Glomerular endothelial cell (primary cell): Measurements from ENCODE around the gene MYLK4. TPM values are rescaled to one million over a fixed set of nuclear protein-coding genes. Genes with fewer than 3 reads are reported as not detected.
A peak's percentile ranks its signal among the peaks of the same experiment; 100 is the strongest.
"Not testable (repeated sequence)": the region's sequence is repeated elsewhere in the genome, so short reads cannot be mapped to it uniquely, and the experiment has no call there.

ENCODE experiments used
- DNase-seq: peaks from one replicate; pipeline ENCODE4 v3.0.0-alpha.2; 2011; ENCODE audit warnings: low read depth, low spot score; ENCODE audit errors: extremely low read depth
- total RNA-seq: library from RNA; depleted of rRNA; stranded (reverse); fragments of >200 nt; gene quantifications from 2 replicates; pipeline ENCODE4 v1.2.3, GENCODE V29; 2015

The MYLK4 gene
- total RNA-seq, 1 donor from 2014 or later: 0.35 TPM

DNA sequence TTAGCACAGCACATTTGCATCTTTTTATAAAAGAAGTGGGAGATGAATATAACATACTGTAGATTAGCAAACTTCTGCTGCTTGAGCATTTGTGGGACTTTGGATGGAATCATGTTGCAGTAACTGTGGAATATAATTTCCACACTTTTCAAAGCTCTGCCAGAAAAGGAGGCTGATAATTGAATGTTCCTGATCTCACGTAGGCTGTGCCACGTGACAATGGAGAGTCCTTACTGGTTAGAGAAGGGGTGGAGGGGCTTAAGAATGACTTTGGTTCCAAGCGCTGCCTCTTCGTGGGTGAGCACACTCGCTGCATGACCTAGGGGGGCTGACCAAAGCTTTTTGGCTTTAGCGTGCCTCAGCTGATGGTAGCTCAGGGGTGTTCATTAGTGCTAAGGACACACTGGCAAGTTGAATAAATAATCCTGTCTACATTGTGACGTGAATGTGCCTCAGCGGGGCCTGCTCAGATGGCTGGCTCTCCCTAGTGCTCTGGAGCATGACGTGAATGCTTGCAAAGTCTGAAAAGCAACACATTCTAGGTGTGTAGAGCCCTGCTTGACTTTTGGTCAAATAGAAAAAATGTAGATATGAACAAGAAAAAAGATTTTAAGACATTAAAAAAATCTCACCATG, 29.5 kb upstream of the MYLK4 start:
- no peak for DNase-seq

DNA sequence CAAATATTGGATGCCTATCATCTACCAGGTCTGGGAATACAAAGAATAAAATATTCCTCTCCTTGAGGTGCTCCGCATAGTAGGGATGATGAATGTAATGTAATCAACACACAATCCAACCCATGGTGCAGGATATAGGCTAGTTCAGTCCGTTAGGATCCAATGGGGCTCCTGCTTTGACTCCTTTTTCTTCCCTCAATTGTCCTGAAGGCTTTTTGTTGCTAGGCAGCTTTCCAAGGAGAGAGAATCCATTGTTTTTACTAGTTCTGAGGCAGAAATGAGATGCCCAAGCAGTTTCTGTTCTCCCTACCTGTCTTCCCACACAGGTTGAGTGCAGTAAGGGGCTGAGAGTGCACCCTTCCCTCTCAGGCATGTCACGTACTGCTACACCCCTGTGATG, 26.5 kb upstream of the MYLK4 start:
- no peak for DNase-seq

DNA sequence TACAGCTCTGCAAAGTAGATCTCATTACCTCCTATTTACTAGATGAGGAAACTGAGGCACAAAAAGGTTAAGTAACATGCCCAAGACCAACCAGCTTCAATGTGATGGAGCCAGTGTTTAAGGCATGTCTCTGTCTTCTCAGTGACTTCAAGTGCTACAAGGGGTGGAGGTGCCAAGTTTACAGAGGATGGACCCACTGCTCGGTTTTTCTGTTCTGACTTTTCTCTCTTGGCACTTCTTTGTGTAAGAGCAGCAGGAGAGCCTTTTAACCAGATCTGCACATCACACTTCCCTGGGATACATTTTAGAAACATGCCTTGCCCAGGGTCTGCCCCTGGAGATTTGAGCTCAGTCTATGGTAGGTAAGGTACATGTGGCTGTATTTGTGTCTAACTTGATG, 24.3 kb upstream of the MYLK4 start:
- DNase-seq: no peak

DNA sequence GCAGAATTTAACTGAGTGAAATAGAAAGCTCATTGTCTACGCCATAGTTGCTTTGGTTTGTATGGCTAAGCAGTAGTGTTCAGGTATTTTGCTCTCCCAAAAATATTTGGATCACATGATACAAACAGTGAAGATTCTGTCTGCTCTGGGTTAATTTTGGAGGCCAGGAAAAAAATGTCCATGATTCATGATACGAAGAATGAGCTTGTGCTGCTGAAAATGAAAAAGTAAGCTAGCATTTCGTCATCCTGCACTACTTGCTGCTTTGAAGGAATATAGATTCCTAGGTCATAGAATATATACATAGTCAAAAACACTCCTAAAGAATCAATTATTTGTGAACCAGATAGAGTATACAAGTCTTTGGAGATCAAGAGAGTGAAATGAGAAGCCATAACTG, 22.7 kb upstream of the MYLK4 start:
- DNase-seq: no peak

DNA sequence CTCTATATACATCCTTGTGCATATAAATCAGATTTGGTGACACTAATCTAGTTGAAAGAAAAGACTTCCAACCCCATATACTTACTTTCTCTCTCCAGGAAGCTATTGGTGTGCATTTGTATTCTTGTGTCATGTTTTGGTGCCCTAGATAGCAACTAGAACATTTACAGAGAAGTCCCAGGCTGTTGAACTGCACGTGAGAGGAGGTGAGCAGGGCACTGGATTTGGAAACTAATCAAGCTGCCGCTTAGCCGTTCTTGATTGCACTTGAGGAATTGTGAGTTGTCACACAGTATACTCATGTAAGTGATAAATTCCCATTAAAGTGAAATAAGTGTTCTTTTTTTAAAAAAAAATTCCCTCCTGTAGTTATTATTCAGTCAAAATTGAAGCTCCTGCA, 22.1 kb upstream of the MYLK4 start:
- DNase-seq: no peak

DNA sequence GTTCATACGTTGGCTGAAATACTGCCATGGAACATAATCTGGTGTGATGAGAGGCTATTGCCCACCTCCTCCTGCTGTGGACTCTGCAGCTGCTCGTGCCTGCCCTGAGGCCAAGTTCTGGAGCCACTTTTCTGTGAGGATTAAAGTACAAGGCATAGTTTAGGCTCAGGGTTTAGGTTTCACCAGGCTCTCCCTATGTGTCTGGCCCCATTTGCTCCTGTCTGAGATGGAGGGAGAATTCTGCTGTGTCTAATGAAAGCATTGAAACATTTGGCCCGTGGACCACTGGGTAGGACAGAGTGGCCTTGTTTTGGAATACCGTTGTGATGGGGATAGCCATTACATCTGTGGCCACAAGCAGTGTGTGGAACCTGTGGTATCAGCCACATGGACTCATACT, 20.4 kb upstream of the MYLK4 start:
- DNase-seq: no peak

DNA sequence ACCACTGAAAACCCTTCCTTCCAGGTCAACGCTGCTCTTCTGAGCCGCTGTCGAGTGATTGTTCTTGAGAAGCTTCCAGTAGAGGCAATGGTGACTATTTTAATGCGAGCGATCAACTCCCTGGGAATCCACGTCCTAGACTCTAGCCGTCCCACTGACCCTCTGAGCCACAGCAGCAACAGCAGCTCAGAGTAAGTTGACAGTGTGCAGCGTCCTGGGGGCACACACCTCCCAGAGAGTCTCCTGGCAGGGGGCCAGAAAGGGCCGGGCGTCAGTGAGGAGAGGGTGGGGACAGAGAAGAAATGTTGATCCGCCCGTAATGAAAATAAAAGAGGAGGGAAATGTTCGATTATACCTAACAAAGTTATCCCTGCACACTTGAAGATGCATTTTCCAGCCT, 19.4 kb upstream of the MYLK4 start:
- no peak for DNase-seq

DNA sequence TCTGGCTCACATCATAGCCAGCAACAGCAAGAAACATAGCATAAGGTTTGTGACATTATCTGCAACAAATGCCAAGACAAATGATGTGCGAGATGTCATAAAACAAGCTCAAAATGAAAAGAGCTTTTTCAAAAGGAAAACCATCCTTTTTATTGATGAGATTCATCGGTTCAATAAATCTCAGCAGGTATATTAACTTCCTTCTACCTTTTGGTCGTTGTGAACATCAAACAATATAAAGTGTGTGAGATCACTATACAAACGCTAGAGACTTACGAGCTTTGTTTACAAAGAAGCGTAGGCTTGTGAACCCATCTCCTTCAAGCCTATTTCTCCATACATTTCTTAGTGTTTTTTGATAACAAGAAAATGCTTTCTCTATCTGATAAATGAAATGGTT, 18.0 kb upstream of the MYLK4 start:
- DNase-seq: no peak

DNA sequence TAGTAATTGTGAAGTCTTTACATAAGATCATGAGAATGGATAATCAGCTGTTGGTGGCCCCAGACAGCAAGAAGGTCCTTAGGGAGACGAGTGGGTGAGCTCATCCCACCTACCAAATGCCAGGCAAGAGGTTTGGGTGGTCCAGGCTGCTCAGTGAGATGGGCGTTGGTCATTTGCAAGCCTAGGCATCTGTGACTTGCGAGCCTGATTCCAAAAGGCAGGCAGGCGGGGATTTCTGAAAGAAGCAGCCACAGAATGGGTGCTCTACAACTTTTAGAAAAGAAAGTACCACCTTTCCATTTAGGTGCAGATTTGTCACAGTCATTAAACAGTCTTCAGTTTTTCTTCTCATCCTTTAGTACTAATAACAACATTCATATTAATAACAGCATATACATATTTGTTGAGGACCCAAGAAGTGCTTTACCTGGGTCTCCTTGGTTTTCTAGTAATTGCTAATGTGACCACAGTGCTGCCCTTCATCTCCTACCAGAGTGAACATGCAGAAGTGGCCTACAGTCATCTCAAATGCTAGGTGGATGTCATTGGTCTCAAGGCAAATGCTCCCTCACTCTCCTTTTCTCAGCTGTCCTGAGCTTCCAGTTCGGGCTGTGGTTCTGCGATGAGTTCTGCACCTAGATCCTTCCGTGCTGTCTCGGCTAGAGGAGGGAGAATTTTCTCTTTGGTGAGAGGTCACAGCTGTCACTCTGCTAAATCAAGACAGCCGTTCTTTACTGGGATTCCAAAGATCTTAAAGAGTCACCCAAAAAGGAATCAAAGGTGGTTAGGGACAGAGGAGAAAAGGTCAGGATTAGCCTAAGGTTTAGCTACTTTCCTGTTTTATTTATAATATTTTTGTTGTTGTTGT, 17.2 kb upstream of the MYLK4 start:
- no peak for DNase-seq

DNA sequence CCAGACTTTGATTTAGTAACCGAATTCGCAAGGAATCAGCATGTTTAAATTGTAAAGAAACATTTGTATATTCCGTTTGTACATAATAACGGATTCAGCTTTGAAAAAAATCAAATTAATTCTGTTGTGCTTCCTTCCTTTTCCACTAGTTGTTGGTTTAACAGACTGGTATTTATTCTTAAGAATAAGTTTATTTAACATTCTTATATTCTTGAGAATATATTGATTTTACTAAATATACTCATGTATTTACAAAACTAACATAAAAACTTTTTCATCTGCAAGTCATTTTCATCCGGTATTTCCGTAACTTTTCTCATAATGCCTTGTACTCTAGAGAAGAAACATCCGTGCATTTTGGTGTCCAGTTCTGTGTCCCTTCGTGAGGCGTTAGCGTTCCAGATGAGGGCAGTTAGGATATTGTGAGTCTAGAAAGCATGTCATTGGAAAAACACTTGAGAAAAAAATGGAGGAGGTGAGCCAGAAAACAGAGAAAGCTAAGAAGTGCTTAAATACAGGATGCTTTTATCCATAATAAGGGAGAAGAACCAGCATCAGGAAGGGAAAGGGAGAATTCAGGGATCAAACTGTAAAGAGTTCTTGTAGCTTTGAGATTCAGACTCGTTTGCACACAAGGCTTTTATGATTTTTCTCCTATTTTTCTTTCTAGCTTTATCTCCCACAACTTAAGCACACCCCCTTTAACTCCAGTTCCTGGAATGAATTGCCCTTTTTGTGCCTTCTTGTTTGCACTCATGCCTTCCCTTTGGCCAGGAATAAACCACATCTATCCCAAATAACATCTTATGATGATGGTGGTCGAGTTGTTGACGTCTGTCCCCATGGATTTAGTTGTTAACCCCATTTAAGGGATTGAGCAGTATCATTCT, 16.3 kb upstream of the MYLK4 start:
- DNase-seq: no peak

DNA sequence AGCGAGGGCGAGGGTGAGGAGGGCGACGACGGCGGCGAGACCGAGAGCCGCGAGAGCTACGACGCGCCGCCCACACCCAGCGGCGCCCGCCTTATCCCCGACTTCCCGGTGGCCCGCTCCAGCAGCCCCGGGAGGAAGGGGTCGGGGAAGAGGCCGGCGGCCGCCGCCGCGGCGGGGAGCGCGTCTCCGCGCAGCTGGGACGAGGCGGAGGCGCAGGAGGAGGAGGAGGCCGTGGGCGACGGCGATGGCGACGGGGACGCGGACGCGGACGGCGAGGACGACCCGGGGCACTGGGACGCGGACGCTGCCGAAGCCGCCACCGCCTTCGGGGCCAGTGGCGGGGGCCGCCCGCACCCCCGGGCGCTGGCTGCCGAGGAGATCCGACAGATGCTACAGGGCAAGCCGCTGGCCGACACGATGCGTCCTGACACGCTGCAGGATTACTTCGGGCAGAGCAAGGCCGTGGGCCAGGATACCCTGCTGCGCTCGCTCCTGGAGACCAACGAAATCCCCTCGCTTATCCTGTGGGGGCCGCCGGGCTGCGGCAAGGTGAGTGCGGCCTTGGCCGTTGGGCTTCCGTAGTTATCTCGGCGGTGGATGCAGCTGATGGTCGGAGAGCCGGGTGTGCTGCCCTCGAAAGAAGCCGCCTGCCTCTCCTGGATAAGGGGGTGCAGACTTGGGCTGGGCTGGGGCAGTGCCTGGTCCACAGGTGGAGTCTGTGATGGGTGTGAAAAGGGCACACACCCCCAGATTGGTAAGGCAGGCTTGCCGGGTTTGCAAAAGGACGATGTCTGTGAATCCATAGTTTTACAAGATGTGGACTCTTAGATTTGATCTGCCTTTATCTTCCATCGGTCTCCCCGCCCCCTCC, 15.4 kb upstream of the MYLK4 start:
- DNase-seq: no peak

DNA sequence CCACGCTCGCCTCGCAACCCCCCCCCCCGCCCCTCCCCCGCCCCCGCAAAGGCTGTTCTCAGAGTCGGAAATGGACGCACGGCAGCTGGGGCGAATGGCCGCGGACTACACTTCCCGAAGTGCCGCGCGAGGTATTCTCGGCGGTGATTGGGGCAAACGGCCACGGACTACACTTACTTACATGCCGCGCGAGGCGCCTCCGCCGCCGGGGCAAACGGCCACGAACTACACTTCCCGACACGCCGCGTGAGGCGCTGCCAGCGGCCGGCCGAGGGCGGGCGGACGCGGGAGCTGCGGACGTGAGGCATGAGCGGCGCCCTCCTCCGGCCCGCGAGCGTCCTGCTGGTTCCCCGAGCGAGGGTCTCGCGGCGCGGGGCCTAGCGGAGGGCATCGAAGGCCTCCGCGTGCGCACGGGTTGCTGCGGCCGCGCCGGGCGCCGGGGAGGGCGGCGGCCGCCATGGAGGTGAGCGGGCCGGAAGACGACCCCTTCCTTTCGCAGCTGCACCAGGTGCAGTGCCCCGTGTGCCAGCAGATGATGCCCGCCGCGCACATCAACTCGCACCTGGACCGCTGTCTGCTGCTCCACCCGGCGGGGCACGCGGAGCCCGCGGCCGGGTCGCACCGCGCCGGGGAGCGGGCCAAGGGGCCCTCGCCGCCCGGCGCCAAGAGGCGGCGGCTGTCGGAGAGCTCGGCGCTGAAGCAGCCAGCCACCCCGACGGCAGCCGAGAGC, 14.6 kb upstream of the MYLK4 start, which contains the start of gene WRNIP1:
TSS of gene WRNIP1 (plus strand) at position 228 of the 730 bp plus-strand sequence. CDS start at position 458, 230 bp downstream.
- DNase-seq: peak; percentile 67

DNA sequence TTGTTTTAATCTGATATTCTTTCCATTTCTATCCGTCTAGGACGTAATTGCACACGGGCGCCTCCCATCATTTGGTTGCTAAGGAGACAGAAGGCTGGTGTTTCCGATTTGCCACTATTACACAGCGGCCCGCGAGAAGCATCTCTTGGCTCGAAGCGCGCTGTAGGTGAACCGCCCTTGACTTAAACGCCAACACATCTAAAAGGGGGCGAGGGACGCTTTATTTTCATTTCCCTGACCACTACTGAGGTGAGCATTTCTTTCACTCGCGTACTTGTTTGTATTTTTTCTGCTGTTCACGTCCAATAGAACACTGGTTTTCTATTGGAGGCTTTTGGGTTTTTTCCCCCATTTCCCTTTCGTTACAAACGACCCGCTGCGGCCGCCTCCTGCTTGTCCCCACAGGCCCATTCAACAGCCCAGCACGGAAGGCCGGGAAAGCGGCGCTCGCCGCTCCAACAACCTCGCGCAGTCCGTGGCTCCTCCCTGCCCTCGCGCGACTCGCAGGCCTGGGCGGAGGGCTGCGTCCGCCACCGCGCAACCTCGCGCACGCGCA, 14.0 kb upstream of the MYLK4 start:
- no peak for DNase-seq

DNA sequence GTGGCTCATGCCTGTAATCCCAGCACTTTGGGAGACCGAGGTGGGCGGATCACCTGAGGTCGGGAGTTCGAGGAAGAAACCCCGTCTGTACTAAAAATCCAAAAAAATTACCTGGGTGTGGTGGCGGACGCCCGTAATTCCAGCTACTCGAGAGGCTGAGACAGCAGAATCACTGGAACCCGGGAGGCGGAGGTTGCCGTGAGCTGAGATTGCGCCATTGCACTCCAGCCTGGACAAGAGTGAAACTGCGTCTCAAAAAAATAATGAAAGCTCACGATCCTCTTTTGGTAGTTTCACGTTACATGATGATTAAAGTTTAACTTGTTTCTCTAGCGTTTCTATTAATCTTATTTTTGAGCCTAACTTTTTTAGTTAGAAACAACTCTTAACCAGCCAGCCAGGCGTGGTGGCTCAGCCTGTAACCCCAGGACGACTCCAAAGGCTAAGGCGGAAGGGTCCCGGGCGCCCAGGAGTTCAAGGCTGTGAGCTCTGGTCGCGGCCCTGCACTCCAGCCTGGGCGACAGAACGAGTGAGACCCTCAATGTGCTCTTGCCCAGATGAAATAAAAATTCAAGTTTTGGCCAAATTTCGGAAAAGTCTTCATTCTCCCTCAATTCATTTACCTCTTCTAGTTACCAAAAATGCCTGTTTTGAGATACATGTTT, 13.3 kb upstream of the MYLK4 start:
- DNase-seq: no peak

DNA sequence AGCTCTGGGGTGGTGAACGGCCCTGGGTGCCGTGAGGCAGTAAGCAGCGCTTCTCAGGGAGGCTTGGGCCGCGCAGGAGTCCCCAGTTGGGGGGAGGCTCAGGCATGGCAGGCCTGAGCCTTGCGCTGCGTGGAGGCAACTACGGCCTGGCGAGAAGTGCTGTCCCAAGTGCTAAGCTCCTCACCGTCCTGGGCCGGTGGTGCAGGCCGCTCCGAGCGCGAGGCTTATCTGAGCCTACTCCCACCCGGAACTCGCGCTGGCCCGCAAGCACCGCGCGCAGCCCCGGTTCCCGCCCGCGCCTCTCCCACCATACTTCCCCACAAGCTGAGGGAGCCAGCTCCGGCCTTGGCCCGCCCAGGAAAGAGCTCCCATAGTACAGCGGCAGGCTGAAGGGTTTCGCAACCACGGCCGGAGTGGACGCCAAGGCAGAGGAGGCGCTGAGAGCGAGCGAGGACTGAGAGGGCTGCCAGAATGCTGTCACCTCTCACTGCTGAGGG, 12.7 kb upstream of the MYLK4 start:
- DNase-seq: no peak

DNA sequence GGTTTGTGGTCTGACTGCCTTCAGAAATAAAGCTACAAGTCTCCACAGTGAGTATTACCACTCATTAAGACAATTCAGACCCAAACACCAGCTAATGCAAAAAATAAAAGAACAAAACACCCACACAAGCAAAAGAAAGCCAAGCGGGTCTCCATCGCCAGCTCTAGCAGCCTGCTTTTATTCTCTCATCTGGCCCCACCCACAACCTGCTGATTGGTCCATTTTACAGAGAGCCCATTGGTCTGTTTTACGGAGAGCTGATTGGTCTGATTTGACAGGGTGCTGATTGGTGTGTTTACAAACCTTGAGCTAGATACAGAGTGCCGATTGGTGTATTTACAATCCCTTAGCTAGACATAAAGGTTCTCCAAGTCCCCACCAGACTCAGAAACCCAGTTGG, 12.1 kb upstream of the MYLK4 start:
- not testable (repeated sequence) for DNase-seq

DNA sequence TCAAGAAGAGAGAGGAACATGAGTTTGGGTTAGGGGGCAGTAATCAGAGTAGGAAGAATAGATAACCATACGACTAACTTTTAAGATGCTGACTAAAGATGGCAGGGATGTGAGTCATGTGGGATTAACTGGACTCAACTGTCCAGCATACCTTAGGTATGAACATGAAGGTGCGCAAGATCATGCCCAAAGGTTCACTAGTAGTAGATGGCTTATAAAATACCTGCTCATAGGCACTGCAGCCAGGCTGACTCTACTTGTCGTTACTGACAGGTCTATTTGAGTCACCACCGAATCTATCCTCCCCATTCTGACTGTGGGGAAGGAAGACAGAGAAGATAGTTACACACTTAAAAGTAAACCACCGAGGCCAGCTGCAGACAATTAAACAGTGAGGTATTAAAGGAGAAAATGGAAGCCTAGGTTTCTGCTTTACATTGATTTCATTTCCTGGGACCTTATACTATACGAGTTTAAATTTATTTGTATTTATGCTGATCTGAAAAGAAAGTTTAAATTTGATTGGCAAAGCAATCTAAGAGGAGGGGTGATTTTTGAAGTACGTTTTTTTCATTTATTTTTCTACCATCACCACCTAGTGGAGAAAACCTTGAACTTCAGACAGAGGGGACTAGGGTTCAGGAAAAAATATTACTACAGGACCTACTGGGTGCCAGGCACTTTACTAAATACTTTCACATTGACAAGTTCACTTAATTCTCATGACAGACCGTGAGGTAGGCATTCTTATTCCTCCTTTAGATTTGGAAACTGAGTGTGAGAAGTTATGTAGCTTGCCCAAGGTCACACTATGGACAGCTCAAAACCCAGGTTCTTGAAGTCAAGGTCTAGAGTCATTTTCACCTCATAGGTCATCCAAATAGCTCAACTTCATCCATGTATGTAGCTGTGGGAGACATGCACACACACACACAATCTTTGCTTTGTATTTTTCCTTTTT, 10.4 kb upstream of the MYLK4 start:
- no peak for DNase-seq
